Right hindlimb (tissue), 1 donor: Measurements from ENCODE around the gene SLC36A3.

ENCODE experiments used
- DNase-seq: peaks from one replicate; pipeline ENCODE4 v3.0.0-alpha.2; 2018

SLC36A3 gene

GRCh38 chr5:151298063-151298855, 5.3 kb downstream of the SLC36A3 start:
- no peak for DNase-seq

GRCh38 chr5:151296974-151297373, 6.6 kb downstream of the SLC36A3 start:
- no peak for DNase-seq

GRCh38 chr5:151296478-151296830, 7.1 kb downstream of the SLC36A3 start:
- no peak for DNase-seq

GRCh38 chr5:151295791-151296477, 7.6 kb downstream of the SLC36A3 start:
- no peak for DNase-seq

GRCh38 chr5:151295138-151295537, 8.4 kb downstream of the SLC36A3 start:
- no peak for DNase-seq

- no peak for DNase-seq
These were observed 9.9 kb downstream of the SLC36A3 start for GRCh38 chr5:151293624-151294023.

- DNase-seq, result no peak
These were observed 15.4 kb downstream of the SLC36A3 start for GRCh38 chr5:151288180-151288579.

GRCh38 chr5:151286246-151286645, 17.3 kb downstream of the SLC36A3 start:
- no peak for DNase-seq

- DNase-seq, result no peak
These were observed 17.9 kb downstream of the SLC36A3 start for GRCh38 chr5:151285683-151286082.

GRCh38 chr5:151284392-151284967, 19.1 kb downstream of the SLC36A3 start:
- no peak for DNase-seq

GRCh38 chr5:151283120-151283825, 20.3 kb downstream of the SLC36A3 start:
- no peak for DNase-seq

- no peak for DNase-seq
These were observed 22.4 kb downstream of the SLC36A3 start for GRCh38 chr5:151281001-151281639.

- no peak for DNase-seq
These were observed 23.1 kb downstream of the SLC36A3 start for GRCh38 chr5:151280443-151280842.

- DNase-seq, result no peak
These were observed 24.7 kb downstream of the SLC36A3 start for GRCh38 chr5:151278845-151279244.

- DNase-seq, result no peak
These were observed 27.8 kb downstream of the SLC36A3 start for GRCh38 chr5:151275803-151276202.

- no peak for DNase-seq
These were observed 28.9 kb downstream of the SLC36A3 start for GRCh38 chr5:151274666-151275065.

GRCh38 chr5:151271336-151271735, 32.2 kb downstream of the SLC36A3 start:
- no peak for DNase-seq

- no peak for DNase-seq
These were observed 33.0 kb downstream of the SLC36A3 start for GRCh38 chr5:151270599-151270998.

GRCh38 chr5:151267491-151268260, 35.9 kb downstream of the SLC36A3 start:
- no peak for DNase-seq

- DNase-seq, result no peak
These were observed 39.5 kb downstream of the SLC36A3 start for GRCh38 chr5:151264113-151264512.

- DNase-seq, result no peak
These were observed 41.0 kb downstream of the SLC36A3 start for GRCh38 chr5:151262532-151262931.

GRCh38 chr5:151259931-151260330, 43.6 kb downstream of the SLC36A3 start:
- no peak for DNase-seq
